Endodermal cell (in vitro differentiated cells): Measurements from ENCODE around the gene STYK1. TPM values are rescaled to one million over a fixed set of nuclear protein-coding genes. Genes with fewer than 3 reads are reported as not detected.

Experiments
- DNase-seq: peaks from one replicate; pipeline ENCODE4 v3.0.0-alpha.2; 2017
- H3K27ac ChIP-seq: 2 replicates; pipeline ENCODE4 v1.5.1; 2013; ENCODE audit warnings: mild to moderate bottlenecking, low read depth, low read length, moderate library complexity
- H3K27me3 ChIP-seq: 2 replicates; pipeline ENCODE4 v1.6.1; 2013; ENCODE audit warnings: mild to moderate bottlenecking, low read length, moderate library complexity; ENCODE audit not compliant: insufficient read depth, control insufficient read depth, poor library complexity, severe bottlenecking
- H3K36me3 ChIP-seq: 2 replicates; pipeline ENCODE4 v1.7.0; 2013; ENCODE audit warnings: mild to moderate bottlenecking, low read length, moderate library complexity; ENCODE audit not compliant: control insufficient read depth, insufficient read depth
- H3K4me1 ChIP-seq: one replicate; pipeline ENCODE4 v1.7.0; 2013; ENCODE audit warnings: low read length; ENCODE audit not compliant: control insufficient read depth, insufficient read depth
- H3K4me3 ChIP-seq: 2 replicates; pipeline ENCODE4 v1.5.1; 2013; ENCODE audit warnings: mild to moderate bottlenecking, low read length, moderate library complexity
- H3K9ac ChIP-seq: 2 replicates; pipeline ENCODE4 v1.6.1; 2013; ENCODE audit warnings: mild to moderate bottlenecking, low read length, moderate library complexity; ENCODE audit not compliant: poor library complexity, severe bottlenecking; ENCODE audit errors: extremely low read depth
- H3K9me3 ChIP-seq: 2 replicates; pipeline ENCODE4 v1.6.1; 2013; ENCODE audit warnings: mild to moderate bottlenecking, low read length, moderate library complexity; ENCODE audit not compliant: control insufficient read depth
- H3K27ac Mint-ChIP-seq: 2 replicates; pipeline ENCODE4 v1.8.0; 2020; ENCODE audit warnings: mixed read lengths
- H3K27me3 Mint-ChIP-seq: 2 replicates; pipeline ENCODE4 v1.8.0; 2021; ENCODE audit warnings: mild to moderate bottlenecking, mixed read lengths; ENCODE audit not compliant: insufficient read depth
- H3K36me3 Mint-ChIP-seq: 2 replicates; pipeline ENCODE4 v1.8.0; 2020; ENCODE audit warnings: low read depth, mixed read lengths
- H3K4me1 Mint-ChIP-seq: 2 replicates; pipeline ENCODE4 v1.8.0; 2020; ENCODE audit warnings: mixed read lengths
- H3K4me3 Mint-ChIP-seq: 2 replicates; pipeline ENCODE4 v1.8.0; 2020; ENCODE audit warnings: mild to moderate bottlenecking, moderate library complexity, mixed read lengths
- H3K9me3 Mint-ChIP-seq: 2 replicates; pipeline ENCODE4 v1.8.0; 2020; ENCODE audit warnings: mild to moderate bottlenecking, mixed read lengths
- CTCF ChIP-seq: fragments of 200-600 bp; sonication (generic); conservative IDR thresholded peaks from 2 replicates; pipeline ENCODE4 v1.5.0; 2021; ENCODE audit warnings: antibody characterized with exemption, mild to moderate bottlenecking
- WGBS, 2 experiments: methylation state at CpG; one replicate each; pipeline versions ENCODE4 v1.1.5 to v1.1.7; 2013; ENCODE audit warnings: missing lambda C conversion rate in 2 of 2, mixed read lengths in 1 of 2; ENCODE audit not compliant: insufficient coverage in 1 of 2, insufficient read length in 1 of 2; 5-methylcytosine and 5-hydroxymethylcytosine counted together
- total RNA-seq, 2 donors: library from RNA; stranded (reverse); fragmentation: NEBNext Ultra II Directional in 1 of 2; extraction: Animal tissue kit (Norgen Biotek cat#: 25700) in 1 of 2; gene quantifications; 2 replicates in 1 of 2; 3 replicates in 1 of 2; pipeline ENCODE4 v1.2.1, GENCODE V29; 2021

Gene STYK1
- total RNA-seq, 2 donors from 2014 or later, result 3.3 to 4.5 TPM

- H3K4me1 Mint-ChIP-seq, result peaks cover 56% of the 10 kb centered on the region
- 0 to 1% methylated on average over 10 to 26 of the region's 26 CpGs for WGBS, 2 experiments
Observed at GRCh38 chr12:10721651-10722501, 48.0 kb upstream of the STYK1 start.

GRCh38 chr12:10720974-10721650 lies 47.3 kb upstream of the STYK1 start:
- Histone ChIP-seq H3K4me1 (peaks cover 18% of the 10 kb centered on the region), H3K27me3 (peaks cover 22% of the 10 kb centered on the region), H3K27ac (no peak overlapping the region), H3K4me3 (peak overlapping the region; percentile 96), H3K9me3 (no peaks in the 10 kb centered on the region), H3K9ac (peak overlapping the region; percentile 58), H3K36me3 (peaks cover 2% of the 10 kb centered on the region)
- no peak overlapping the region for H3K27ac Mint-ChIP-seq
- H3K4me1 Mint-ChIP-seq, result peaks cover 62% of the 10 kb centered on the region
- WGBS, 2 experiments, result 45 to 67% methylated on average over 3 of the region's 3 CpGs
- no peak for TF ChIP-seq CTCF
- H3K27me3 Mint-ChIP-seq, result peaks cover 20% of the 10 kb centered on the region
- no peak for DNase-seq
- peaks cover 5% of the 10 kb centered on the region for H3K36me3 Mint-ChIP-seq
- H3K4me3 Mint-ChIP-seq, result peak overlapping the region; percentile 89
- no peaks in the 10 kb centered on the region for H3K9me3 Mint-ChIP-seq

More at GRCh38 chr12:10721651-10722501, 48.0 kb upstream of the STYK1 start:
- no peak for TF ChIP-seq CTCF
- H3K36me3 Mint-ChIP-seq, result no peaks in the 10 kb centered on the region
- Histone ChIP-seq H3K27me3 (peaks cover 25% of the 10 kb centered on the region), H3K4me3 (peak overlapping the region; percentile 96), H3K9ac (peak overlapping the region; percentile 58), H3K27ac (peak overlapping the region; percentile 14), H3K4me1 (peaks cover 18% of the 10 kb centered on the region), H3K36me3 (no peaks in the 10 kb centered on the region), H3K9me3 (no peaks in the 10 kb centered on the region)
- no peak for DNase-seq
- peak overlapping the region; percentile 95 for H3K27ac Mint-ChIP-seq
- H3K27me3 Mint-ChIP-seq, result peaks cover 23% of the 10 kb centered on the region
- H3K4me3 Mint-ChIP-seq, result peak overlapping the region; percentile 89
- no peaks in the 10 kb centered on the region for H3K9me3 Mint-ChIP-seq

- no peak for TF ChIP-seq CTCF
- H3K36me3 ChIP-seq, result peaks cover 17% of the 10 kb centered on the region
- H3K27ac Mint-ChIP-seq, result peak overlapping the region; percentile 2
- no peaks in the 10 kb centered on the region for H3K9me3 Mint-ChIP-seq
- peak overlapping the region; percentile 96 for H3K4me3 ChIP-seq
- no peak overlapping the region for H3K9ac ChIP-seq
- H3K36me3 Mint-ChIP-seq, result peaks cover 16% of the 10 kb centered on the region
- peaks cover 6% of the 10 kb centered on the region for H3K27me3 ChIP-seq
- WGBS, 2 experiments, result 82 to 96% methylated on average over 3 to 4 of the region's 4 CpGs
- H3K4me3 Mint-ChIP-seq, result no peak overlapping the region
- H3K4me1 Mint-ChIP-seq, result peaks cover 62% of the 10 kb centered on the region
- peaks cover 6% of the 10 kb centered on the region for H3K27me3 Mint-ChIP-seq
- H3K27ac ChIP-seq, result no peak overlapping the region
- H3K9me3 ChIP-seq, result no peaks in the 10 kb centered on the region
- DNase-seq, result no peak
- peaks cover 18% of the 10 kb centered on the region for H3K4me1 ChIP-seq
Observed at GRCh38 chr12:10719482-10719881, 45.6 kb upstream of the STYK1 start.
